ENCODE results near the gene CCR5AS.

DNA sequence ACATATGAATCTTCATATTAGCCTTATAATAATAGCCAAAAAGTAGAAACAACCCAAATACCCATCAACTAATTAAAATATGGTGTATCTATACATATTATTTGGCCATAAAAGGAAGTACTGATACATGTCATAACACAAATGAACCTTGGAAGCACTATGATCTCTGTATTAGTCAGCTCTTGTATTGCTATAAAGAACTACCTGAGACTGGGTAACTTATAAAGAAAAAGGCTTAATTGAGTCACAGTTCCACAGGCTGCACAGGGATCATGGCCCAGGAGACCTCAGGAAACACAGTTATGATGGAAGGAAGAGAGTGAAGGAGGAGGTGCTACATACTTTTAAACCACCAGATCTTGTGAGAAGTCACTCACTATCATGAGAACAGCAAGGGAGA, 69.0 kb downstream of the CCR5AS start:
- TF ChIP-seq, protein P1, sequence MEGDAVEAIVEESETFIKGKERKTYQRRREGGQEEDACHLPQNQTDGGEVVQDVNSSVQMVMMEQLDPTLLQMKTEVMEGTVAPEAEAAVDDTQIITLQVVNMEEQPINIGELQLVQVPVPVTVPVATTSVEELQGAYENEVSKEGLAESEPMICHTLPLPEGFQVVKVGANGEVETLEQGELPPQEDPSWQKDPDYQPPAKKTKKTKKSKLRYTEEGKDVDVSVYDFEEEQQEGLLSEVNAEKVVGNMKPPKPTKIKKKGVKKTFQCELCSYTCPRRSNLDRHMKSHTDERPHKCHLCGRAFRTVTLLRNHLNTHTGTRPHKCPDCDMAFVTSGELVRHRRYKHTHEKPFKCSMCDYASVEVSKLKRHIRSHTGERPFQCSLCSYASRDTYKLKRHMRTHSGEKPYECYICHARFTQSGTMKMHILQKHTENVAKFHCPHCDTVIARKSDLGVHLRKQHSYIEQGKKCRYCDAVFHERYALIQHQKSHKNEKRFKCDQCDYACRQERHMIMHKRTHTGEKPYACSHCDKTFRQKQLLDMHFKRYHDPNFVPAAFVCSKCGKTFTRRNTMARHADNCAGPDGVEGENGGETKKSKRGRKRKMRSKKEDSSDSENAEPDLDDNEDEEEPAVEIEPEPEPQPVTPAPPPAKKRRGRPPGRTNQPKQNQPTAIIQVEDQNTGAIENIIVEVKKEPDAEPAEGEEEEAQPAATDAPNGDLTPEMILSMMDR (IDR thresholded peaks at IDR 0.05 in 4 of 5, conservative IDR thresholded peaks at IDR 0.05 in 1 of 5) = no peak
- TF ChIP-seq POLR2A (IDR thresholded peaks at IDR 0.05) = no peak
